Fibroblast of lung (primary cell): Measurements from ENCODE around the gene TRMT44. TPM values are rescaled to one million over a fixed set of nuclear protein-coding genes. Genes with fewer than 3 reads are reported as not detected.
A peak's percentile ranks its signal among the peaks of the same experiment; 100 is the strongest.

Experiments
- DNase-seq, 2 donors: peaks; one replicate each; pipeline versions ENCODE4 v3.0.0 to v3.0.0-alpha.2; 2010; ENCODE audit warnings: low read depth in 2 of 2
- H2AFZ ChIP-seq: 2 replicates; pipeline ENCODE4 v1.5.1; 2012; ENCODE audit warnings: low read length, control low read depth, inconsistent platforms
- H3K27ac ChIP-seq: 2 replicates; pipeline ENCODE4 v1.5.1; 2011; ENCODE audit warnings: low read length, control low read depth; ENCODE audit not compliant: insufficient read depth
- H3K27me3 ChIP-seq: 2 replicates; pipeline ENCODE4 v1.5.1; 2011; ENCODE audit warnings: mild to moderate bottlenecking, low read length; ENCODE audit not compliant: control insufficient read depth, insufficient read depth
- H3K36me3 ChIP-seq: 2 replicates; pipeline ENCODE4 v1.5.1; 2011; ENCODE audit warnings: low read length; ENCODE audit not compliant: control insufficient read depth, insufficient read depth
- H3K4me1 ChIP-seq: 2 replicates; pipeline ENCODE4 v1.5.1; 2011; ENCODE audit warnings: low read length; ENCODE audit not compliant: control insufficient read depth, insufficient read depth; ENCODE audit errors: extremely low read depth
- H3K4me2 ChIP-seq: 2 replicates; pipeline ENCODE4 v1.5.1; 2011; ENCODE audit warnings: low read length, control low read depth; ENCODE audit not compliant: insufficient read depth; ENCODE audit errors: extremely low read depth
- H3K4me3 ChIP-seq, 4 experiments: fragments of 200-600 bp in 1 of 4; sonication (generic) in 1 of 4; replicated peaks in 1 of 4; 2 replicates each; pipeline ENCODE4 v1.5.1; 2011 to 2016; ENCODE audit warnings: low read length in 4 of 4, low read depth in 3 of 4, mild to moderate bottlenecking in 3 of 4, control low read depth in 2 of 4, inconsistent platforms in 1 of 4, mixed read lengths in 1 of 4; ENCODE audit not compliant: insufficient read depth in 1 of 4; ENCODE audit errors: control extremely low read depth in 1 of 4
- H3K79me2 ChIP-seq: 2 replicates; pipeline ENCODE4 v1.5.1; 2012; ENCODE audit warnings: mild to moderate bottlenecking, low read length, inconsistent platforms; ENCODE audit not compliant: control insufficient read depth, insufficient read depth
- H3K9ac ChIP-seq: 2 replicates; pipeline ENCODE4 v1.5.1; 2011; ENCODE audit warnings: mild to moderate bottlenecking, low read length, control low read depth; ENCODE audit not compliant: insufficient read depth
- H3K9me3 ChIP-seq: 2 replicates; pipeline ENCODE4 v1.5.1; 2012; ENCODE audit warnings: low read depth, low read length; ENCODE audit not compliant: control insufficient read depth, insufficient read depth
- H4K20me1 ChIP-seq: 2 replicates; pipeline ENCODE4 v1.5.1; 2011; ENCODE audit warnings: low read length; ENCODE audit not compliant: control insufficient read depth, insufficient read depth; ENCODE audit errors: extremely low read depth
- CTCF ChIP-seq, 2 donors: IDR thresholded peaks in 1 of 2; conservative IDR thresholded peaks in 1 of 2; 1 replicate in 1 of 2; 2 replicates in 1 of 2; pipeline ENCODE4 v1.5.1; 2011 to 2012; ENCODE audit warnings: low read length in 2 of 2, control low read depth in 1 of 2, inconsistent platforms in 1 of 2, low read depth in 1 of 2, mild to moderate bottlenecking in 1 of 2
- EZH2 ChIP-seq: IDR thresholded peaks from 2 replicates; pipeline ENCODE4 v1.5.1; 2012; ENCODE audit warnings: low read length, control low read depth, mild to moderate bottlenecking; ENCODE audit errors: missing control alignments
- polyA plus RNA-seq, 2 donors: library from polyadenylated mRNA; depleted of rRNA in 1 of 2; stranded (reverse) in 1 of 2; unstranded in 1 of 2; fragments of >200 nt; gene quantifications; 2 replicates each; pipeline ENCODE4 v1.2.1, GENCODE V29; 2011 to 2012; ENCODE audit warnings: missing spikeins in 1 of 2
- total RNA-seq: library from RNA; depleted of rRNA; stranded (reverse); fragments of >200 nt; gene quantifications from 2 replicates; pipeline ENCODE4 v1.2.1, GENCODE V29; 2014

Gene TRMT44
- total and polyA plus RNA-seq, 2 donors (not counting 1 experiment from before 2014, with no cell fraction given): 6.5 to 14.0 TPM

GRCh38 chr4:8437281-8437680 lies 3.3 kb upstream of the TRMT44 start:
- Histone ChIP-seq H3K36me3 (no peaks in the 10 kb centered on the region), H3K27ac (no peak overlapping the region), H4K20me1 (no peaks in the 10 kb centered on the region), H3K4me1 (peaks cover 9% of the 10 kb centered on the region), H3K9ac (no peak overlapping the region), H3K9me3 (no peaks in the 10 kb centered on the region), H3K4me2 (peak overlapping the region; percentile 67), H2AFZ (no peak overlapping the region), H3K4me3 (peak overlapping the region in 2 of 4 experiments; percentile 29 to 39), H3K79me2 (peaks cover 27% of the 10 kb centered on the region), H3K27me3 (no peaks in the 10 kb centered on the region)
- TF ChIP-seq EZH2: no peak
- TF ChIP-seq CTCF (conservative IDR thresholded peaks at IDR 0.05 in 1 of 2, IDR thresholded peaks at IDR 0.05 in 1 of 2; ENCODE audit: low read depth in 1 of 2, low read length in 2 of 2): peak in 1 of 2 donors; percentile 24
- DNase-seq: peak; percentile 10 to 16

GRCh38 chr4:8438743-8439142 lies 1.8 kb upstream of the TRMT44 start:
- Histone ChIP-seq H2AFZ (no peak overlapping the region), H3K9ac (no peak overlapping the region), H3K4me3 (peak overlapping the region in 2 of 4 experiments; percentile 91 to 92), H3K27me3 (no peaks in the 10 kb centered on the region), H4K20me1 (no peaks in the 10 kb centered on the region), H3K4me2 (peak overlapping the region; percentile 77), H3K79me2 (peaks cover 39% of the 10 kb centered on the region), H3K36me3 (no peaks in the 10 kb centered on the region), H3K9me3 (no peaks in the 10 kb centered on the region), H3K4me1 (peaks cover 9% of the 10 kb centered on the region), H3K27ac (no peak overlapping the region)
- TF ChIP-seq EZH2 (no peak), CTCF (conservative IDR thresholded peaks at IDR 0.05 in 1 of 2, IDR thresholded peaks at IDR 0.05 in 1 of 2; ENCODE audit: low read depth in 1 of 2, low read length in 2 of 2) (no peak)
- DNase-seq: peak in 1 of 2 donors; percentile 11

GRCh38 chr4:8439168-8439567 lies 1.4 kb upstream of the TRMT44 start:
- Histone ChIP-seq H3K27me3 (no peaks in the 10 kb centered on the region), H3K27ac (no peak overlapping the region), H3K4me1 (peaks cover 9% of the 10 kb centered on the region), H4K20me1 (no peaks in the 10 kb centered on the region), H3K9ac (no peak overlapping the region), H3K79me2 (peaks cover 39% of the 10 kb centered on the region), H3K9me3 (no peaks in the 10 kb centered on the region), H3K36me3 (no peaks in the 10 kb centered on the region), H2AFZ (no peak overlapping the region), H3K4me3 (peak overlapping the region; percentile 70 to 92 (median 84)), H3K4me2 (peak overlapping the region; percentile 77)
- TF ChIP-seq EZH2: no peak
- TF ChIP-seq CTCF (conservative IDR thresholded peaks at IDR 0.05 in 1 of 2, IDR thresholded peaks at IDR 0.05 in 1 of 2; ENCODE audit: low read depth in 1 of 2, low read length in 2 of 2): no peak
- DNase-seq: peak in 1 of 2 donors; percentile 57
